GM12878 (cell line): ENCODE measurements around the gene MAPK8IP3. TPM values are rescaled to one million over a fixed set of nuclear protein-coding genes. Genes with fewer than 3 reads are reported as not detected.

Source experiments
- ATAC-seq: fragments of 200-7000 bp; cut with Tn5 transposase; 3 replicates; pipeline ENCODE4 v1.9.1; 2020; ENCODE audit warnings: mild to moderate bottlenecking, moderate library complexity
- BruUV-seq: library from RNA; stranded (reverse); fragments of 400-500 nt; replicated peaks from 2 replicates; lab custom pipeline; 2021; lab: Mats Ljungman, UMichigan
- CTCF ChIA-PET: fragments of 300-600 bp; sonication (Branson Sonifier 250); formaldehyde crosslinking; extraction: SDS; loops from one replicate; lab custom pipeline; 2021; ENCODE audit warnings: inconsistent platforms; lab: Yijun Ruan, JAX
- POLR2A ChIA-PET: fragments of 350-600 bp; formaldehyde crosslinking; extraction: SDS; loops from one replicate; lab custom pipeline; 2021; ENCODE audit warnings: inconsistent platforms; lab: Charles Lee
- RAD21 ChIA-PET: fragments of 300-600 bp; sonication (Branson Sonifier 250); formaldehyde crosslinking; loops from one replicate; lab custom pipeline; 2023; ENCODE audit warnings: antibody characterized with exemption; ENCODE audit not compliant: unreplicated experiment; lab: Charles Lee
- SMC1A ChIA-PET: fragments of 300-600 bp; sonication (Branson Sonifier 250); formaldehyde crosslinking; loops from one replicate; lab custom pipeline; 2023; ENCODE audit not compliant: unreplicated experiment, uncharacterized antibody; lab: Charles Lee
- DNase-seq: peaks from one replicate; pipeline ENCODE4 v3.0.0-alpha.2; 2011; ENCODE audit warnings: low read depth, low spot score
- FAIRE-seq: peaks from 3 replicates; lab custom pipeline; 2011; peaks lifted over from hg19 to GRCh38; lab: Jason Lieb, UNC
- H2AFZ ChIP-seq: 2 replicates; pipeline ENCODE4 v1.6.0; 2011; ENCODE audit warnings: low read depth, low read length, control low read depth; ENCODE audit not compliant: control insufficient read depth
- H3K27ac ChIP-seq: 2 replicates; pipeline ENCODE4 v1.5.1; 2011; ENCODE audit warnings: control low read depth; ENCODE audit not compliant: control insufficient read depth, insufficient read depth
- H3K27me3 ChIP-seq, 2 experiments: replicated peaks in 1 of 2; 2 replicates each; pipeline versions ENCODE4 v1.6.0 to v1.6.1; 2011; ENCODE audit warnings: low read length in 1 of 2; ENCODE audit not compliant: control insufficient read depth in 2 of 2, insufficient read depth in 2 of 2
- H3K36me3 ChIP-seq, 2 experiments: 2 replicates each; pipeline ENCODE4 v1.5.1; 2011; ENCODE audit warnings: low read length in 1 of 2; ENCODE audit not compliant: control insufficient read depth in 2 of 2, insufficient read depth in 2 of 2
- H3K4me1 ChIP-seq: 2 replicates; pipeline ENCODE4 v1.6.1; 2011; ENCODE audit warnings: mild to moderate bottlenecking, low read length, moderate library complexity, mixed read lengths; ENCODE audit not compliant: control insufficient read depth, insufficient read depth
- H3K4me2 ChIP-seq: 2 replicates; pipeline ENCODE4 v1.6.0; 2011; ENCODE audit warnings: control low read depth; ENCODE audit not compliant: control insufficient read depth, insufficient read depth
- H3K4me3 ChIP-seq: fragments of 200-600 bp; sonication (generic); 2 replicates; pipeline ENCODE4 v1.5.1; 2016
- H3K79me2 ChIP-seq: 2 replicates; pipeline ENCODE4 v1.6.0; 2011; ENCODE audit warnings: low read length; ENCODE audit not compliant: control insufficient read depth, insufficient read depth
- H3K9ac ChIP-seq: 2 replicates; pipeline ENCODE4 v1.8.0; 2011; ENCODE audit warnings: low read length, control low read depth, mixed read lengths; ENCODE audit not compliant: control insufficient read depth, insufficient read depth
- H3K9me3 ChIP-seq: replicated peaks from 3 replicates; pipeline ENCODE4 v1.5.1; 2011; ENCODE audit warnings: mild to moderate bottlenecking, low read length; ENCODE audit not compliant: control insufficient read depth, insufficient read depth
- H4K20me1 ChIP-seq: 2 replicates; pipeline ENCODE4 v1.6.0; 2011; ENCODE audit not compliant: control insufficient read depth, insufficient read depth
- CREB1 ChIP-seq: IDR thresholded peaks from 2 replicates; pipeline ENCODE4 v1.6.1; 2012; ENCODE audit warnings: low read depth, mild to moderate bottlenecking, inconsistent platforms
- EGR1 ChIP-seq, 2 experiments: IDR thresholded peaks; 1 replicate in 1 of 2; 2 replicates in 1 of 2; pipeline ENCODE4 v1.6.1; 2011 to 2012; ENCODE audit warnings: low read depth in 2 of 2, low read length in 2 of 2, borderline replicate concordance in 1 of 2, mild to moderate bottlenecking in 1 of 2, moderate library complexity in 1 of 2
- NBN ChIP-seq: fragments of 450-650 bp; IDR thresholded peaks from 2 replicates; pipeline ENCODE4 v1.6.1; 2016
- WGBS: methylation state at CpG from one replicate; pipeline ENCODE4 v1.1.6; 2016; ENCODE audit warnings: low lambda C conversion rate; ENCODE audit not compliant: insufficient replicate concordance, insufficient coverage; ENCODE audit errors: missing lambda C conversion rate; 5-methylcytosine and 5-hydroxymethylcytosine counted together
- in situ Hi-C: fragments of 300-500 bp; cut with MboI; formaldehyde crosslinking; loops from 9 replicates; pipeline ENCODE4 v1.14.3; 2018; ENCODE audit warnings: mixed read lengths
- intact Hi-C: fragments of 100-400 bp; cut with micrococcal nuclease; formaldehyde crosslinking; loops from one replicate; pipeline ENCODE4 v1.14.2; 2022; ENCODE audit not compliant: unreplicated experiment
- polyA plus RNA-seq, 11 experiments: library from polyadenylated mRNA; depleted of rRNA in 4 of 11; unstranded in 6 of 11; stranded (reverse) in 5 of 11; fragments of >200 nt; fragmentation: Nextera tagmentation in 4 of 11; fragmentation: Illumina TruSeq in 1 of 11; extraction: Ambion mirVana in 4 of 11; extraction: Trizol in 1 of 11; gene quantifications; 1 replicate in 1 of 11; 2 replicates in 10 of 11; pipeline versions ENCODE4 v1.2.1 to v1.2.3, GENCODE V29; 2011 to 2016; ENCODE audit warnings: inconsistent platforms in 2 of 11, missing spikeins in 2 of 11, low read depth in 1 of 11
- total RNA-seq, 4 experiments: library from RNA; depleted of rRNA in 3 of 4; stranded (reverse); fragments of >200 nt in 3 of 4; fragmentation: Illumina TruSeq in 1 of 4; extraction: Trizol in 1 of 4; gene quantifications; 2 replicates each; pipeline versions ENCODE4 v1.2.1 to v1.2.3, GENCODE V29; 2013 to 2021
- TF ChIP-seq, protein P1 (sequence below): IDR thresholded peaks from 2 replicates; pipeline ENCODE4 v1.6.1; 2011; ENCODE audit warnings: borderline replicate concordance, low read depth, mild to moderate bottlenecking, moderate library complexity, low read length; ENCODE audit not compliant: insufficient read depth, poor library complexity, severe bottlenecking
- TF ChIP-seq, protein P2 (sequence below): IDR thresholded peaks from 2 replicates; pipeline ENCODE4 v1.6.1; 2011; ENCODE audit warnings: low read depth, mild to moderate bottlenecking, low read length, moderate library complexity, borderline replicate concordance; ENCODE audit errors: extremely low read depth
- TF ChIP-seq, protein P3 (sequence below): IDR thresholded peaks from 2 replicates; pipeline ENCODE4 v1.6.1; 2012; ENCODE audit warnings: low read length, inconsistent platforms

MAPK8IP3 gene
- total and polyA plus RNA-seq, 10 of the 15 experiments (the other 5 are each of a cell fraction or from before 2014, with no cell fraction given), result 0.06 to 67.9 (median 18.2) TPM

DNA sequence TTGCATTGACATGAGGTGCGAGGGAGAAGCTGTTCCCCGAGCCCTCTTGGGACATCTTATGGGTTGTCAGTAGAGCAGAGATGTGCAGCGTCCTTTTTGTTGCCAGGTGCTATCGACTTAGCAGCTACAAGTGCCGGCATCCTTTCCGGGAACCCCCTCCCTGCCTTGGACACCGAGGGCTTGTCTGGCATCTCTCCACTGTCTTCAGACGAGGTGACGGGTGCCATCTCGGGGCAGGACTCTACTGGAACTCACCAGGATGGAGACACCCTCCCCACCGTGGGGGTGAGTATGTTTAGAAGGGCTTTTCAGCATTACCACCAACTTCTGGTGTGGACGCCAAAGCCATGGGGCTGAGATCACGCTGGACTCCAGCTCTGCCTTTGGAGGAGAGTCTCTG is 39.7 kb upstream of the MAPK8IP3 start:
- Histone ChIP-seq H3K4me1 (no peaks in the 10 kb centered on the region), H3K4me3 (no peak overlapping the region), H3K4me2 (no peak overlapping the region), H2AFZ (no peak overlapping the region), H4K20me1 (no peaks in the 10 kb centered on the region), H3K36me3 (peaks cover 5 to 29% of the 10 kb centered on the region in 2 experiments), H3K9me3 (no peaks in the 10 kb centered on the region), H3K9ac (no peak overlapping the region), H3K79me2 (no peaks in the 10 kb centered on the region), H3K27ac (no peak overlapping the region), H3K27me3 (no peaks in the 10 kb centered on the region)
- no TSS peak for BruUV-seq
- ChIA-PET POLR2A (no interaction called here), RAD21 (no interaction called here), SMC1A (no interaction called here), CTCF (no interaction called here)
- TF ChIP-seq NBN (no peak), CREB1 (no peak), EGR1 (IDR thresholded peaks at IDR 0.05; ENCODE audit: borderline replicate concordance in 1 of 2, low read depth in 2 of 2, low read length in 2 of 2) (no peak)
- TF ChIP-seq, protein P1, sequence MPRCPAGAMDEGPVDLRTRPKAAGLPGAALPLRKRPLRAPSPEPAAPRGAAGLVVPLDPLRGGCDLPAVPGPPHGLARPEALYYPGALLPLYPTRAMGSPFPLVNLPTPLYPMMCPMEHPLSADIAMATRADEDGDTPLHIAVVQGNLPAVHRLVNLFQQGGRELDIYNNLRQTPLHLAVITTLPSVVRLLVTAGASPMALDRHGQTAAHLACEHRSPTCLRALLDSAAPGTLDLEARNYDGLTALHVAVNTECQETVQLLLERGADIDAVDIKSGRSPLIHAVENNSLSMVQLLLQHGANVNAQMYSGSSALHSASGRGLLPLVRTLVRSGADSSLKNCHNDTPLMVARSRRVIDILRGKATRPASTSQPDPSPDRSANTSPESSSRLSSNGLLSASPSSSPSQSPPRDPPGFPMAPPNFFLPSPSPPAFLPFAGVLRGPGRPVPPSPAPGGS, result no peak
- TF ChIP-seq, protein P2, sequence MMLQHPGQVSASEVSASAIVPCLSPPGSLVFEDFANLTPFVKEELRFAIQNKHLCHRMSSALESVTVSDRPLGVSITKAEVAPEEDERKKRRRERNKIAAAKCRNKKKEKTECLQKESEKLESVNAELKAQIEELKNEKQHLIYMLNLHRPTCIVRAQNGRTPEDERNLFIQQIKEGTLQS, result no peak
- TF ChIP-seq, protein P3, sequence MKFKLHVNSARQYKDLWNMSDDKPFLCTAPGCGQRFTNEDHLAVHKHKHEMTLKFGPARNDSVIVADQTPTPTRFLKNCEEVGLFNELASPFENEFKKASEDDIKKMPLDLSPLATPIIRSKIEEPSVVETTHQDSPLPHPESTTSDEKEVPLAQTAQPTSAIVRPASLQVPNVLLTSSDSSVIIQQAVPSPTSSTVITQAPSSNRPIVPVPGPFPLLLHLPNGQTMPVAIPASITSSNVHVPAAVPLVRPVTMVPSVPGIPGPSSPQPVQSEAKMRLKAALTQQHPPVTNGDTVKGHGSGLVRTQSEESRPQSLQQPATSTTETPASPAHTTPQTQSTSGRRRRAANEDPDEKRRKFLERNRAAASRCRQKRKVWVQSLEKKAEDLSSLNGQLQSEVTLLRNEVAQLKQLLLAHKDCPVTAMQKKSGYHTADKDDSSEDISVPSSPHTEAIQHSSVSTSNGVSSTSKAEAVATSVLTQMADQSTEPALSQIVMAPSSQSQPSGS, result no peak
- in situ Hi-C loops, result no loop called here
- 89% methylated on average over 10 of the region's 13 CpGs for WGBS
- ATAC-seq (no peak), DNase-seq (no peak), FAIRE-seq (no peak)
- intact Hi-C loops, result no loop called here
